Measurements from ENCODE around the gene SRXN1. TPM values are rescaled to one million over a fixed set of nuclear protein-coding genes. Genes with fewer than 3 reads are reported as not detected.

Gene SRXN1
- total RNA-seq, 4 donors from 2014 or later, result 87.9 to 170 (median 128) TPM

DNA sequence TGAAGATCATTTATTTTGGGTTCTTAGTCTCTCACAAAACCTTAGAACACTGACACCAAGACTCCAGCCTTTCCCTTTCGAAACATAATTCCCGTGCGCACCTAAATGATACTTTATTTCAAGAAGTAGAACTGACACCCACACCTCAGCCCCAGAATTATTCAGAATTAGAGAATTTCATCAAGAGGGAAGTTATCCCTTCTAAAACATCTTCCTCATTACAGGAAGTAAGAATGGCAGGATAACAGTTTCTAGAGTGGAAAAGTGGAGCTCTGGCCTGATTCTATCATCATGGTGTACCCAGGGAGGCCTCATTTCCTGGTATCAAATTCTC, 1.4 kb upstream of the SRXN1 start:
- DNase-seq, result no peak
- in situ Hi-C loops (cut with MboI; ENCODE audit: low sequenced_read_pairs in 4 of 4), result loop anchor here in 2 of 4 donors (10.0 kb wide), 2 partner anchors 100 to 110 kb away; partner anchors contain the start of gene CSNK2A1 (in 1 of the 2)
- Histone ChIP-seq H3K4me1 (peaks cover 19 to 21% of the 10 kb centered on the region in 2 donors), H3K4me3 (no peak overlapping the region), H3K9me3 (no peaks in the 10 kb centered on the region), H3K27ac (peak overlapping the region; percentile 83 to 99 (median 88)), H3K36me3 (peaks cover 0 to 19% of the 10 kb centered on the region in 2 donors), H3K27me3 (no peaks in the 10 kb centered on the region)
- intact Hi-C loops (cut with DNase I; ENCODE audit: low total_unique reads), result loop anchor here (5.0 kb wide), 5 partner anchors 83 to 468 kb away; partner anchors contain the start of genes CSNK2A1 and RBCK1
- TF ChIP-seq POLR2A (IDR thresholded peaks at IDR 0.05), result no peak
- TF ChIP-seq, protein P1, sequence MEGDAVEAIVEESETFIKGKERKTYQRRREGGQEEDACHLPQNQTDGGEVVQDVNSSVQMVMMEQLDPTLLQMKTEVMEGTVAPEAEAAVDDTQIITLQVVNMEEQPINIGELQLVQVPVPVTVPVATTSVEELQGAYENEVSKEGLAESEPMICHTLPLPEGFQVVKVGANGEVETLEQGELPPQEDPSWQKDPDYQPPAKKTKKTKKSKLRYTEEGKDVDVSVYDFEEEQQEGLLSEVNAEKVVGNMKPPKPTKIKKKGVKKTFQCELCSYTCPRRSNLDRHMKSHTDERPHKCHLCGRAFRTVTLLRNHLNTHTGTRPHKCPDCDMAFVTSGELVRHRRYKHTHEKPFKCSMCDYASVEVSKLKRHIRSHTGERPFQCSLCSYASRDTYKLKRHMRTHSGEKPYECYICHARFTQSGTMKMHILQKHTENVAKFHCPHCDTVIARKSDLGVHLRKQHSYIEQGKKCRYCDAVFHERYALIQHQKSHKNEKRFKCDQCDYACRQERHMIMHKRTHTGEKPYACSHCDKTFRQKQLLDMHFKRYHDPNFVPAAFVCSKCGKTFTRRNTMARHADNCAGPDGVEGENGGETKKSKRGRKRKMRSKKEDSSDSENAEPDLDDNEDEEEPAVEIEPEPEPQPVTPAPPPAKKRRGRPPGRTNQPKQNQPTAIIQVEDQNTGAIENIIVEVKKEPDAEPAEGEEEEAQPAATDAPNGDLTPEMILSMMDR (IDR thresholded peaks at IDR 0.05 in 4 of 5, conservative IDR thresholded peaks at IDR 0.05 in 1 of 5), result no peak
- no peak for ATAC-seq

DNA sequence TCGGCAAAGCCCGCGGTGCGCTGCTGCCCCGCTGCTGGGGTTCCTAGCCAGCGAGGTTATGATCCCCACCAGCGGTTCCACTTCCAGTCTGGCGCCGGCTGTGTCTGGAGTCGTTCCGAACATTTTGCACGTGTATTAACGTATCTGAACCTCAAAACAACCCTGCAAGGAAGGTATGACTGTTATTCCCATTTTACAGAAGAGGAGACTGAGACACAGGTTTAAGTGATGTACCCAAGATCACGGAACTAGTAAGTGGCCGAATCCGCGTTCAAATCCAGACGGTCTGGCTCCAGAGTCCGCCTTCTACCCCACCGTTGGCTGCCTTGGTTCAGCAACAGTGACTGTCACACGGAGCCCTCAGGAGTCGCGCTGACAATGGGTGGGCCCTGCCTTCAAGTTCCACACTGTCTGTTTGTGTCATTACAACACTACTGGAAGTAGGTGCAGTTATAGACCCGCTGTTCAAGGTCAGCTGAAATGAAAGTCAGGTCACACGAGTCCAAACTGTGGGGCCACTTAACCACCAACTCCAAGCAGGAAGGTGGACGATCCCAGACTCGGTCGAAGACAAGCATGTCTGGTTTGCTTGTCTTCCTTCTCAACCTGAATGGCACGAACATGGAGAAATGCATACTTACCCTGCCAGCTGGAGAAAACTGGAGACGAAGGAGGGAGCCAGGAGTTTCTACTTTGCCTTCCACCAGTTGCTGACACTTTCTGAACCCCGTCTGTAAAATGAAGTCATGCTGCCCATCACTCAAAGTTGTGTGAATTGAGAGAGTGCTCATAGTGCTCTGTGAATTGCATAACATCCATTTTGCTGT, 803 bp upstream of the SRXN1 start:
- in situ Hi-C loops (cut with MboI; ENCODE audit: low sequenced_read_pairs in 4 of 4), result loop anchor here in 2 of 4 donors (10.0 kb wide), 2 partner anchors 99 to 109 kb away; partner anchors contain the start of gene CSNK2A1 (in 1 of the 2)
- Histone ChIP-seq H3K4me1 (peaks cover 19 to 21% of the 10 kb centered on the region in 2 donors), H3K27ac (peak overlapping the region; percentile 83 to 99 (median 88)), H3K27me3 (no peaks in the 10 kb centered on the region), H3K4me3 (peak overlapping the region; percentile 76 to 99 (median 82)), H3K36me3 (peaks cover 0 to 25% of the 10 kb centered on the region in 2 donors), H3K9me3 (no peaks in the 10 kb centered on the region)
- ATAC-seq (peak; percentile 12 to 29), DNase-seq (peak in 1 of 2 donors; percentile 20)
- intact Hi-C loops (cut with DNase I; ENCODE audit: low total_unique reads), result loop anchor here (1.0 to 5.0 kb wide), 7 partner anchors 13 to 468 kb away; partner anchors contain the start of genes CSNK2A1, FAM110A and RBCK1
- TF ChIP-seq, protein P1 (IDR thresholded peaks at IDR 0.05 in 4 of 5, conservative IDR thresholded peaks at IDR 0.05 in 1 of 5), result no peak
- TF ChIP-seq POLR2A (IDR thresholded peaks at IDR 0.05), result no peak

- Histone ChIP-seq H3K9me3 (no peaks in the 10 kb centered on the region), H3K27ac (peak overlapping the region; percentile 83 to 99 (median 88)), H3K4me1 (peaks cover 19 to 21% of the 10 kb centered on the region in 2 donors), H3K4me3 (peak overlapping the region; percentile 76 to 99 (median 82)), H3K36me3 (peaks cover 0 to 36% of the 10 kb centered on the region in 2 donors), H3K27me3 (no peaks in the 10 kb centered on the region)
- DNase-seq (peak in 1 of 2 donors; percentile 34), ATAC-seq (peak; percentile 15 to 18)
- TF ChIP-seq POLR2A (IDR thresholded peaks at IDR 0.05), result no peak
- TF ChIP-seq, protein P1 (IDR thresholded peaks at IDR 0.05 in 4 of 5, conservative IDR thresholded peaks at IDR 0.05 in 1 of 5), result no peak
- intact Hi-C loops (cut with DNase I; ENCODE audit: low total_unique reads), result loop anchor here (1.0 to 5.0 kb wide), 7 partner anchors 15 to 470 kb away; partner anchors contain the start of genes CSNK2A1, FAM110A and RBCK1
- in situ Hi-C loops (cut with MboI; ENCODE audit: low sequenced_read_pairs in 4 of 4), result loop anchor here in 2 of 4 donors (10.0 kb wide), 2 partner anchors 98 to 108 kb away; partner anchors contain the start of gene CSNK2A1 (in 1 of the 2)
These were observed 338 bp downstream of the SRXN1 start for GRCh38 chr20:652615-653109.

DNA sequence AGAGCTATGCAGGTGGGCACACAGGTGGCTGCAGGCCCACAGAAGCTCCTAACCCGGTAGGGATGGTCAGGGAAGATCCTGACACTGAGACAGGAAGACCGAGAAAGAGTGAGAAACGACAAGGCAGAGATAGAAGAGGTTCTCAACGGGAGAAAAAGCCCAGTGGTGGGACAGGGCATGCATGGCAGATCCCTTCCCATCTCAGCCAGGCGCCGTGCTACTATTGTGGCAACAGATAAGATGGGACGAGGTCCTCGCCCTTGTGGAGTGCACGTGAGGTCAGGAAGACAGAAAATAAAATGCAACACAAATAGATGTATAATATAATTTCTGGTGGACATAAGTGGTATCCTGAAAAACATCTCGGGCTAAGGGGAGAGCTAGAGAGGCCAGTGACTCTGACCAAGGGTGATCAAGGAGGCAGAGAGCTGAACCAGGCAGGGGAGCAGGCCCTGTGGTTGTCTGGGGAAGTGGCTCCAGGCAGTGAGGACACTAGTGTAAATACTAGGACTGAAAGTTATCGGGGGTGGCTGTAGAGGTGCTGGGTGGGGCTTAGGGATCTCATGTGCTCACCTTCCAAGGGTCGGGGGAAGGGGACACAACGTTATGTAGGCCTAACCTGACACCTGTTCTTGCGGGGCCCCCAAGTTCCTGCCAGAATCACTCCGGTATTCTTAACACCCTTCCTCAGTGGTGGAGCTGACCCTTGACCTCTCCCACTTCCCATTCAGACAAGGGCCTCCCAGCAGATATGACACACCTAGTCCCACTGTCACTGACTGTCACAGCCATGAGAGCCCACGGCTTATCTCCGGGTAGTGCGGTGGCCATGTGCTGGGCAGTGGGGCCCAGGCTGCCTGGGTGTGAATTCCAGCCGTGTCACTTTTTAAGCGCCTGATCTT, 1.0 kb downstream of the SRXN1 start:
- Histone ChIP-seq H3K9me3 (no peaks in the 10 kb centered on the region), H3K4me3 (peak overlapping the region; percentile 76 to 99 (median 82)), H3K27me3 (no peaks in the 10 kb centered on the region), H3K36me3 (peaks cover 0 to 42% of the 10 kb centered on the region in 2 donors), H3K4me1 (peaks cover 19 to 22% of the 10 kb centered on the region in 2 donors), H3K27ac (peak overlapping the region; percentile 83 to 99 (median 88))
- DNase-seq (peak in 1 of 2 donors; percentile 19), ATAC-seq (peak; percentile 22 to 33)
- intact Hi-C loops (cut with DNase I; ENCODE audit: low total_unique reads), result loop anchor here (2.0 to 5.0 kb wide), 6 partner anchors 85 to 470 kb away; partner anchors contain the start of genes CSNK2A1, FAM110A and RBCK1
- no peak for TF ChIP-seq POLR2A (IDR thresholded peaks at IDR 0.05)
- TF ChIP-seq, protein P1 (IDR thresholded peaks at IDR 0.05 in 4 of 5, conservative IDR thresholded peaks at IDR 0.05 in 1 of 5), result no peak
- in situ Hi-C loops (cut with MboI; ENCODE audit: low sequenced_read_pairs in 4 of 4), result loop anchor here in 2 of 4 donors (10.0 kb wide), 2 partner anchors 97 to 107 kb away; partner anchors contain the start of gene CSNK2A1 (in 1 of the 2)
